GF-D8 (cell line): ENCODE results near the gene MISFA.
"Not testable (repeated sequence)": the region's sequence is repeated elsewhere in the genome, so short reads cannot be mapped to it uniquely, and the experiment has no call there.

Experiments
- DNase-seq: peaks from one replicate; lab custom pipeline; 2025; lab: John Stamatoyannopoulos, UW

Gene MISFA

GRCh38 chr11:18599739-18600230 lies at the start of gene MISFA:
Gene MISFA (plus strand): TSS chr11:18599789. CDS start chr11:18599929, 140 bp downstream.
- DNase-seq: no peak

- no peak for DNase-seq
Measured at GRCh38 chr11:18563090-18563730, 36.4 kb upstream of the MISFA start.

GRCh38 chr11:18564149-18564548 lies 35.4 kb upstream of the MISFA start:
- no peak for DNase-seq

- no peak for DNase-seq
Measured at GRCh38 chr11:18566406-18566805, 33.2 kb upstream of the MISFA start.

- DNase-seq: no peak
Measured at GRCh38 chr11:18567081-18567480, 32.5 kb upstream of the MISFA start.

GRCh38 chr11:18575361-18575760 lies 24.2 kb upstream of the MISFA start:
- no peak for DNase-seq

- no peak for DNase-seq
Measured at GRCh38 chr11:18578975-18579598, 20.5 kb upstream of the MISFA start.

- DNase-seq: no peak
Measured at GRCh38 chr11:18580113-18580766, 19.3 kb upstream of the MISFA start.

GRCh38 chr11:18581825-18582224 lies 17.8 kb upstream of the MISFA start:
- no peak for DNase-seq

- peak; percentile 22 for DNase-seq
Measured at GRCh38 chr11:18588297-18589252, 11.0 kb upstream of the MISFA start, which contains the start of gene UEVLD. Gene UEVLD (minus strand): TSS chr11:18588734. CDS start chr11:18588654, 80 bp downstream.

- no peak for DNase-seq
Measured at GRCh38 chr11:18590571-18590970, 9.0 kb upstream of the MISFA start.

GRCh38 chr11:18594088-18594487 lies 5.5 kb upstream of the MISFA start:
- not testable (repeated sequence) for DNase-seq

GRCh38 chr11:18594999-18595749 lies 4.4 kb upstream of the MISFA start:
- DNase-seq: no peak

- no peak for DNase-seq
Measured at GRCh38 chr11:18600915-18601569, 1.5 kb downstream of the MISFA start.

GRCh38 chr11:18608376-18608775 lies 8.8 kb downstream of the MISFA start:
- DNase-seq: no peak

- no peak for DNase-seq
Measured at GRCh38 chr11:18611196-18611595, 11.6 kb downstream of the MISFA start.

GRCh38 chr11:18612394-18612793 lies 12.8 kb downstream of the MISFA start:
- DNase-seq: no peak

GRCh38 chr11:18614667-18615066 lies 15.1 kb downstream of the MISFA start:
- DNase-seq: no peak

GRCh38 chr11:18615628-18616392 lies 16.2 kb downstream of the MISFA start:
- DNase-seq: peak; percentile 32
